HepG2 (cell line): Measurements from ENCODE around the gene COL9A2. TPM values are rescaled to one million over a fixed set of nuclear protein-coding genes. Genes with fewer than 3 reads are reported as not detected.
A peak's percentile ranks its signal among the peaks of the same experiment; 100 is the strongest.

Experiments used
- FOXJ3 ChIP-seq: sonication (generic); formaldehyde crosslinking; IDR thresholded peaks from 2 replicates; pipeline ENCODE4 v1.4.0; 2020; ENCODE audit warnings: missing genetic modification reagents, mild to moderate bottlenecking, borderline replicate concordance
- GTF3A ChIP-seq: sonication (generic); formaldehyde crosslinking; conservative IDR thresholded peaks from 2 replicates; pipeline ENCODE4 v1.4.0; 2020; ENCODE audit warnings: mild to moderate bottlenecking, missing genetic modification reagents
- HES4 ChIP-seq: sonication (generic); formaldehyde crosslinking; IDR thresholded peaks from 2 replicates; pipeline ENCODE4 v1.9.0; 2021; ENCODE audit warnings: mild to moderate bottlenecking, missing genetic modification reagents, borderline replicate concordance
- KLF13 ChIP-seq: sonication (generic); formaldehyde crosslinking; IDR thresholded peaks from 2 replicates; pipeline ENCODE4 v1.4.0; 2020; ENCODE audit warnings: mild to moderate bottlenecking, missing genetic modification reagents
- KMT2A ChIP-seq: sonication (generic); formaldehyde crosslinking; IDR thresholded peaks from 2 replicates; pipeline ENCODE4 v1.4.0; 2020; ENCODE audit warnings: missing genetic modification reagents
- MAF1 ChIP-seq: sonication (generic); formaldehyde crosslinking; IDR thresholded peaks from 2 replicates; pipeline ENCODE4 v1.5.0; 2020; ENCODE audit warnings: missing genetic modification reagents, borderline replicate concordance
- MIXL1 ChIP-seq: IDR thresholded peaks from 2 replicates; pipeline ENCODE4 v1.6.1; 2016
- MLLT10 ChIP-seq: sonication (generic); formaldehyde crosslinking; IDR thresholded peaks from 2 replicates; pipeline ENCODE4 v1.4.0; 2020; ENCODE audit warnings: missing genetic modification reagents
- MTA1 ChIP-seq: sonication (generic); formaldehyde crosslinking; IDR thresholded peaks from 2 replicates; pipeline ENCODE4 v1.4.0; 2020; ENCODE audit warnings: missing genetic modification reagents, mild to moderate bottlenecking, borderline replicate concordance
- NCOA2 ChIP-seq: sonication (generic); formaldehyde crosslinking; IDR thresholded peaks from 2 replicates; pipeline ENCODE4 v1.8.0; 2022; ENCODE audit warnings: inconsistent platforms
- NFKBIZ ChIP-seq: IDR thresholded peaks from 2 replicates; pipeline ENCODE4 v1.6.1; 2018; ENCODE audit warnings: missing genetic modification reagents, missing compliant biosample characterization
- PTBP1 ChIP-seq: fragments of 200-400 bp; formaldehyde crosslinking; IDR thresholded peaks from 2 replicates; pipeline ENCODE4 v1.6.1; 2018; ENCODE audit warnings: low read length, low read depth; ENCODE audit not compliant: poor library complexity, severe bottlenecking
- SOX6 ChIP-seq, 2 experiments: fragments of 450-650 bp in 1 of 2; sonication (generic) in 1 of 2; formaldehyde crosslinking in 1 of 2; IDR thresholded peaks; 2 replicates each; pipeline versions ENCODE4 v1.4.0 to v1.6.1; 2017 to 2020; ENCODE audit warnings: antibody characterized with exemption in 1 of 2, mild to moderate bottlenecking in 1 of 2, missing genetic modification reagents in 1 of 2
- TEAD2 ChIP-seq: sonication (generic); formaldehyde crosslinking; IDR thresholded peaks from 2 replicates; pipeline ENCODE4 v1.9.0; 2021; ENCODE audit warnings: missing genetic modification reagents
- ZBTB39 ChIP-seq: sonication (generic); formaldehyde crosslinking; IDR thresholded peaks from 2 replicates; pipeline ENCODE4 v1.5.0; 2020; ENCODE audit warnings: missing genetic modification reagents
- ZFP37 ChIP-seq: sonication (generic); formaldehyde crosslinking; IDR thresholded peaks from 2 replicates; pipeline ENCODE4 v1.4.0; 2020; ENCODE audit warnings: missing genetic modification reagents, borderline replicate concordance
- ZFX ChIP-seq: sonication (generic); formaldehyde crosslinking; IDR thresholded peaks from 2 replicates; pipeline ENCODE4 v1.4.0; 2020; ENCODE audit warnings: mild to moderate bottlenecking, low read depth, missing genetic modification reagents, moderate library complexity
- ZNF264 ChIP-seq: sonication (generic); formaldehyde crosslinking; IDR thresholded peaks from 2 replicates; pipeline ENCODE4 v1.4.0; 2020; ENCODE audit warnings: missing genetic modification reagents
- ZNF354B ChIP-seq: sonication (generic); formaldehyde crosslinking; IDR thresholded peaks from 2 replicates; pipeline ENCODE4 v1.8.0; 2022; ENCODE audit warnings: mild to moderate bottlenecking, missing genetic modification reagents
- ZNF362 ChIP-seq: sonication (generic); formaldehyde crosslinking; IDR thresholded peaks from 2 replicates; pipeline ENCODE4 v1.4.0; 2020; ENCODE audit warnings: missing genetic modification reagents, mild to moderate bottlenecking, borderline replicate concordance
- ZNF501 ChIP-seq: sonication (generic); formaldehyde crosslinking; IDR thresholded peaks from 2 replicates; pipeline ENCODE4 v1.5.1; 2020; ENCODE audit warnings: mild to moderate bottlenecking, moderate library complexity, missing genetic modification reagents
- ZNF564 ChIP-seq: sonication (generic); formaldehyde crosslinking; IDR thresholded peaks from 2 replicates; pipeline ENCODE4 v1.8.1; 2023; ENCODE audit warnings: mild to moderate bottlenecking, missing genetic modification reagents
- ZNF572 ChIP-seq: sonication (generic); formaldehyde crosslinking; IDR thresholded peaks from 2 replicates; pipeline ENCODE4 v1.5.1; 2020; ENCODE audit warnings: mild to moderate bottlenecking, missing genetic modification reagents
- ZNF652 ChIP-seq: IDR thresholded peaks from 2 replicates; pipeline ENCODE4 v1.6.1; 2016; ENCODE audit warnings: low read depth, borderline replicate concordance
- ZNF672 ChIP-seq: sonication (generic); formaldehyde crosslinking; IDR thresholded peaks from 2 replicates; pipeline ENCODE4 v1.8.1; 2022; ENCODE audit warnings: missing genetic modification reagents
- ZNF678 ChIP-seq: sonication (generic); formaldehyde crosslinking; IDR thresholded peaks from 2 replicates; pipeline ENCODE4 v1.4.0; 2020; ENCODE audit warnings: mild to moderate bottlenecking, missing genetic modification reagents
- ZNF792 ChIP-seq: IDR thresholded peaks from 2 replicates; pipeline ENCODE4 v1.6.1; 2016
- polyA plus RNA-seq, 8 experiments: library from polyadenylated mRNA; depleted of rRNA in 3 of 8; stranded (reverse) in 7 of 8; unstranded in 1 of 8; fragments of >200 nt; fragmentation: Illumina TruSeq in 4 of 8; extraction: Trizol in 4 of 8; gene quantifications; 2 replicates each; pipeline versions ENCODE4 v1.2.1 to v1.2.3, GENCODE V29; 2011 to 2016; ENCODE audit warnings: low read depth in 4 of 8, missing spikeins in 1 of 8, mixed read lengths in 1 of 8; ENCODE audit not compliant: insufficient read depth in 1 of 8
- total RNA-seq, 5 experiments: library from RNA; depleted of rRNA; stranded (reverse); fragments of >200 nt; fragmentation: Illumina TruSeq; extraction: Trizol; gene quantifications; 2 replicates each; pipeline ENCODE4 v1.2.3, GENCODE V29; 2016; ENCODE audit warnings: low read depth in 1 of 5
- TF ChIP-seq, protein P1 (sequence below): sonication (generic); formaldehyde crosslinking; IDR thresholded peaks from 2 replicates; pipeline ENCODE4 v1.4.0; 2020; ENCODE audit warnings: missing genetic modification reagents
- TF ChIP-seq, protein P2 (sequence below): sonication (generic); formaldehyde crosslinking; IDR thresholded peaks from 2 replicates; pipeline ENCODE4 v1.5.1; 2020; ENCODE audit warnings: missing genetic modification reagents, mild to moderate bottlenecking, borderline replicate concordance

The COL9A2 gene
- total and polyA plus RNA-seq, 2 of the 13 experiments (the other 11 are each of a cell fraction or from before 2014, with no cell fraction given) = 20.2 to 26.9 TPM

- no peak for TF ChIP-seq MAF1
- TF ChIP-seq KMT2A (CRISPR knock-in tag) = peak; percentile 75; the same call in 1 of the 2 replicates
- TF ChIP-seq ZNF354B (CRISPR knock-in tag) = no peak
- TF ChIP-seq FOXJ3 = no peak
- TF ChIP-seq HES4 (CRISPR knock-in tag) = no peak
- TF ChIP-seq ZNF792 (CRISPR knock-in tag) = 0 out of 2 replicates have a peak, but pooled peaks have one; percentile 31
- TF ChIP-seq ZNF652 (CRISPR knock-in tag) = no peak
- TF ChIP-seq ZFX = peak; percentile 54
- no peak for TF ChIP-seq ZNF564 (CRISPR knock-in tag)
- 0 out of 2 replicates have a peak, but pooled peaks have one; percentile 57 for TF ChIP-seq MIXL1 (CRISPR knock-in tag)
- TF ChIP-seq ZNF362 (CRISPR knock-in tag) = no peak
- TF ChIP-seq ZFP37 (CRISPR knock-in tag) = no peak
- TF ChIP-seq ZNF678 (CRISPR knock-in tag) = no peak
- TF ChIP-seq TEAD2 (CRISPR knock-in tag) = no peak
- TF ChIP-seq SOX6 (IDR thresholded peaks at IDR 0.05) = no peak
- TF ChIP-seq SOX6 (CRISPR knock-in tag; IDR thresholded peaks at IDR 0.05) = peak; percentile 43; the same call in 1 of the 2 replicates
- no peak for TF ChIP-seq MTA1 (CRISPR knock-in tag)
- no peak for TF ChIP-seq NCOA2
- TF ChIP-seq KLF13 = no peak
- TF ChIP-seq ZNF572 (CRISPR knock-in tag) = peak; percentile 64; the same call in 1 of the 2 replicates
- TF ChIP-seq GTF3A = 0 out of 2 replicates have a peak, but pooled peaks have one; percentile 63
- TF ChIP-seq PTBP1 = no peak
- no peak for TF ChIP-seq ZNF672
- TF ChIP-seq, protein P1, sequence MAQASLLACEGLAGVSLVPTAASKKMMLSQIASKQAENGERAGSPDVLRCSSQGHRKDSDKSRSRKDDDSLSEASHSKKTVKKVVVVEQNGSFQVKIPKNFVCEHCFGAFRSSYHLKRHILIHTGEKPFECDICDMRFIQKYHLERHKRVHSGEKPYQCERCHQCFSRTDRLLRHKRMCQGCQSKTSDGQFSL = no peak
- TF ChIP-seq ZBTB39 (CRISPR knock-in tag) = no peak
- no peak for TF ChIP-seq MLLT10 (CRISPR knock-in tag)
- TF ChIP-seq ZNF501 = peak; percentile 71
- TF ChIP-seq, protein P2, sequence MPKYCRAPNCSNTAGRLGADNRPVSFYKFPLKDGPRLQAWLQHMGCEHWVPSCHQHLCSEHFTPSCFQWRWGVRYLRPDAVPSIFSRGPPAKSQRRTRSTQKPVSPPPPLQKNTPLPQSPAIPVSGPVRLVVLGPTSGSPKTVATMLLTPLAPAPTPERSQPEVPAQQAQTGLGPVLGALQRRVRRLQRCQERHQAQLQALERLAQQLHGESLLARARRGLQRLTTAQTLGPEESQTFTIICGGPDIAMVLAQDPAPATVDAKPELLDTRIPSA = no peak
- no peak for TF ChIP-seq NFKBIZ (CRISPR knock-in tag)
- peak; percentile 45; the same call in 1 of the 2 replicates for TF ChIP-seq ZNF264 (CRISPR knock-in tag)
These were observed 21.8 kb upstream of the COL9A2 start (continued) for GRCh38 chr1:40338745-40339419.
